ENCODE data around the gene LSM14A.
A peak's percentile ranks its signal among the peaks of the same experiment; 100 is the strongest.

The LSM14A gene

GRCh38 chr19:34259367-34260095, 87.2 kb downstream of the LSM14A start:
- DNase-seq, result no peak

- DNase-seq, result no peak
These were observed 88.5 kb downstream of the LSM14A start for GRCh38 chr19:34260771-34261173.

GRCh38 chr19:34261334-34262109, 89.2 kb downstream of the LSM14A start:
- DNase-seq, result no peak

GRCh38 chr19:34263745-34264237, 91.5 kb downstream of the LSM14A start:
- no peak for DNase-seq

- no peak for DNase-seq
These were observed 92.9 kb downstream of the LSM14A start for GRCh38 chr19:34265221-34265650.

- DNase-seq, result no peak
These were observed 96.8 kb downstream of the LSM14A start for GRCh38 chr19:34269081-34269480.

- no peak for DNase-seq
These were observed 97.2 kb downstream of the LSM14A start for GRCh38 chr19:34269489-34269888.

GRCh38 chr19:34269968-34270621, 97.8 kb downstream of the LSM14A start:
- peak in 9 of 14 donors; percentile 5 to 37 (median 19) for DNase-seq

GRCh38 chr19:34273121-34273520, 100.8 kb downstream of the LSM14A start:
- no peak for DNase-seq

- no peak for DNase-seq
These were observed 102.1 kb downstream of the LSM14A start for GRCh38 chr19:34274284-34274826.

- no peak for DNase-seq
These were observed 102.7 kb downstream of the LSM14A start for GRCh38 chr19:34274827-34275625.

GRCh38 chr19:34275705-34276104, 103.4 kb downstream of the LSM14A start:
- DNase-seq, result no peak

- peak in 8 of 14 donors; percentile 5 to 45 (median 20) for DNase-seq
These were observed 104.3 kb downstream of the LSM14A start for GRCh38 chr19:34276614-34277013.

GRCh38 chr19:34277244-34277643, 104.9 kb downstream of the LSM14A start:
- no peak for DNase-seq

- DNase-seq, result no peak
These were observed 106.5 kb downstream of the LSM14A start for GRCh38 chr19:34278783-34279182.

Measured in C1 segment of cervical spinal cord (tissue), 14 donors.